Hepatocyte (in vitro differentiated cells): ENCODE results near the gene CCDC13. TPM values are rescaled to one million over a fixed set of nuclear protein-coding genes. Genes with fewer than 3 reads are reported as not detected.

Experiments
- DNase-seq: peaks from one replicate; pipeline ENCODE4 v3.0.0-alpha.2; 2016; ENCODE audit warnings: low spot score
- H2AFZ ChIP-seq: fragments of 200-600 bp; sonication (generic); 2 replicates; pipeline ENCODE4 v1.6.0; 2016; ENCODE audit warnings: antibody characterized with exemption, mild to moderate bottlenecking
- H3K27ac ChIP-seq: fragments of 200-600 bp; sonication (generic); 2 replicates; pipeline ENCODE4 v1.5.1; 2016; ENCODE audit warnings: mild to moderate bottlenecking
- H3K27me3 ChIP-seq: fragments of 200-600 bp; sonication (generic); 2 replicates; pipeline ENCODE4 v1.6.1; 2016
- H3K36me3 ChIP-seq: fragments of 200-600 bp; sonication (generic); replicated peaks from 2 replicates; pipeline ENCODE4 v1.5.1; 2016; ENCODE audit warnings: low read depth; ENCODE audit not compliant: insufficient read depth
- H3K4me1 ChIP-seq: fragments of 200-600 bp; sonication (generic); 2 replicates; pipeline ENCODE4 v1.5.1; 2016; ENCODE audit warnings: mild to moderate bottlenecking, moderate library complexity; ENCODE audit not compliant: insufficient read depth
- H3K4me2 ChIP-seq: fragments of 200-600 bp; sonication (generic); 2 replicates; pipeline ENCODE4 v1.6.0; 2016
- H3K4me3 ChIP-seq: fragments of 200-600 bp; sonication (generic); 2 replicates; pipeline ENCODE4 v1.5.1; 2016; ENCODE audit warnings: mild to moderate bottlenecking
- H3K79me2 ChIP-seq: fragments of 200-600 bp; sonication (generic); 2 replicates; pipeline ENCODE4 v1.6.0; 2017; ENCODE audit warnings: mild to moderate bottlenecking
- H3K9me2 ChIP-seq: fragments of 200-600 bp; sonication (generic); replicated peaks from 2 replicates; pipeline ENCODE4 v1.6.0; 2017; ENCODE audit warnings: mild to moderate bottlenecking; ENCODE audit not compliant: insufficient read depth
- H3K9me3 ChIP-seq: fragments of 200-600 bp; sonication (generic); 2 replicates; pipeline ENCODE4 v1.5.1; 2016; ENCODE audit warnings: low read depth, mild to moderate bottlenecking
- H4K20me1 ChIP-seq: fragments of 200-600 bp; sonication (generic); 2 replicates; pipeline ENCODE4 v1.6.0; 2016; ENCODE audit warnings: mild to moderate bottlenecking; ENCODE audit not compliant: insufficient read depth, poor library complexity, severe bottlenecking
- CTCF ChIP-seq: fragments of 200-600 bp; sonication (generic); IDR thresholded peaks from 2 replicates; pipeline ENCODE4 v1.5.1; 2016; ENCODE audit warnings: antibody characterized with exemption, mild to moderate bottlenecking; ENCODE audit not compliant: poor library complexity
- EZH2 ChIP-seq: fragments of 200-600 bp; sonication (generic); IDR thresholded peaks from 2 replicates; pipeline ENCODE4 v1.6.1; 2016; ENCODE audit warnings: antibody characterized with exemption, mild to moderate bottlenecking, borderline replicate concordance
- EZH2phosphoT487 ChIP-seq: fragments of 200-600 bp; sonication (generic); IDR thresholded peaks from one replicate; pipeline ENCODE4 v1.6.1; 2018; ENCODE audit warnings: antibody characterized with exemption, mild to moderate bottlenecking, low read depth, moderate library complexity; ENCODE audit not compliant: unreplicated experiment, severe bottlenecking
- WGBS: methylation state at CpG from one replicate; pipeline ENCODE4 v1.1.6; 2016; ENCODE audit warnings: low lambda C conversion rate; ENCODE audit errors: missing lambda C conversion rate; 5-methylcytosine and 5-hydroxymethylcytosine counted together
- polyA plus RNA-seq: library from polyadenylated mRNA; unstranded; fragments of >200 nt; fragmentation: Nextera tagmentation; extraction: Ambion mirVana; gene quantifications from 2 replicates; pipeline ENCODE4 v1.2.1, GENCODE V29; 2016
- total RNA-seq: library from RNA; depleted of rRNA; stranded (reverse); fragments of >200 nt; gene quantifications from 2 replicates; pipeline ENCODE4 v1.2.3, GENCODE V29; 2014

CCDC13 gene
- total and polyA plus RNA-seq, 2 experiments from 2014 or later = 0.63 TPM; not detected in 1

GRCh38 chr3:42801784-42802183 lies 28.7 kb upstream of the CCDC13 start:
- Histone ChIP-seq H3K9me3 (no peaks in the 10 kb centered on the region), H2AFZ (no peak overlapping the region), H3K4me2 (peak overlapping the region; percentile 93), H3K79me2 (peaks cover 46% of the 10 kb centered on the region), H3K27ac (peak overlapping the region; percentile 97), H3K27me3 (no peaks in the 10 kb centered on the region), H3K4me3 (peak overlapping the region; percentile 88), H3K4me1 (peaks cover 19% of the 10 kb centered on the region), H4K20me1 (peaks cover 13% of the 10 kb centered on the region), H3K9me2 (no peaks in the 10 kb centered on the region), H3K36me3 (no peaks in the 10 kb centered on the region)
- no peak for DNase-seq
- 94% methylated on average over 4 of the region's 4 CpGs for WGBS
- TF ChIP-seq EZH2 (no peak), EZH2phosphoT487 (no peak), CTCF (no peak)

DNA sequence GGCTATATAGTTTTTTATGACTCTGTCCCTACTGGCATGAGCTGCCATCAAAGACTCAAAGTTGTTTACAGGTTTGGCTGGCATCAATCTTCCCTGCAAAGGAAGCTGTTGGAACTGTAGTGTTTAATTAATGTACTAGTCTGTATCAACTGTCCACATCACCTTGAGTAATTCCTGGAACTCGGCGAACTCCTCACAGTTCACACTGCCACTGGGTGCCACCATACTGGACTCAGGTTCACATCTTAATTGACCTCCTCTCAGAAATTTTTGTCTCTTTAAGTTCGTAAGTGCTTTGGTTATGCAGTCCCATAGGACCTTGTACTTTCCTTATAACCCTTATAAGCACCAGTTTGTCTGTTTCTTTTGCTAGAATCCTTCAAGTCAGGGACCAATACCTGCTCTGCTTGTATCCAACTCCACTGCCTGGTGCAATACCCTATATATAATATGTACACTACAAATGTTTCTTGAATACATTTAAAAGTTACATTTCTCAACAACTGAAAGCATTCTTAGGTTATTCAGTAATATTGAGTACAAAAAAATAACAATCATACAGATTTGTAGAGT lies 28.1 kb upstream of the CCDC13 start:
- Histone ChIP-seq H3K27ac (no peak overlapping the region), H4K20me1 (peaks cover 13% of the 10 kb centered on the region), H2AFZ (no peak overlapping the region), H3K4me2 (peak overlapping the region; percentile 93), H3K79me2 (peaks cover 50% of the 10 kb centered on the region), H3K9me2 (no peaks in the 10 kb centered on the region), H3K36me3 (no peaks in the 10 kb centered on the region), H3K9me3 (no peaks in the 10 kb centered on the region), H3K27me3 (no peaks in the 10 kb centered on the region), H3K4me1 (peaks cover 19% of the 10 kb centered on the region), H3K4me3 (no peak overlapping the region)
- WGBS = 84% methylated on average over 3 of the region's 3 CpGs
- DNase-seq = no peak
- TF ChIP-seq CTCF (no peak), EZH2phosphoT487 (no peak), EZH2 (no peak)

GRCh38 chr3:42800251-42800650 lies 27.2 kb upstream of the CCDC13 start:
- peaks cover 13% of the 10 kb centered on the region for H4K20me1 ChIP-seq
- H3K9me3 ChIP-seq = no peaks in the 10 kb centered on the region
- H3K9me2 ChIP-seq = no peaks in the 10 kb centered on the region
- peaks cover 59% of the 10 kb centered on the region for H3K79me2 ChIP-seq
- peaks cover 16% of the 10 kb centered on the region for H3K4me1 ChIP-seq
- H3K36me3 ChIP-seq = no peaks in the 10 kb centered on the region
- no peak for DNase-seq
- no peak overlapping the region for H2AFZ ChIP-seq
- no peak overlapping the region for H3K4me2 ChIP-seq
- H3K27me3 ChIP-seq = no peaks in the 10 kb centered on the region
- no peak overlapping the region for H3K27ac ChIP-seq
- H3K4me3 ChIP-seq = no peak overlapping the region
- WGBS = 100% methylated on average over 2 of the region's 2 CpGs
- TF ChIP-seq CTCF (no peak), EZH2 (no peak), EZH2phosphoT487 (no peak)
